GM23338 (cell line): ENCODE data around the gene DNAJC6. TPM values are rescaled to one million over a fixed set of nuclear protein-coding genes. Genes with fewer than 3 reads are reported as not detected.

Source experiments
- ATAC-seq: fragments of 200-7000 bp; cut with Tn5 transposase; 3 replicates; pipeline ENCODE4 v1.9.1; 2020
- DNase-seq: peaks from one replicate; pipeline ENCODE4 v3.0.0-alpha.2; 2015; ENCODE audit warnings: low spot score
- H2AFZ ChIP-seq: fragments of 200-600 bp; sonication (generic); 2 replicates; pipeline ENCODE4 v1.8.0; 2016; ENCODE audit warnings: antibody characterized with exemption, mild to moderate bottlenecking, moderate library complexity
- H3F3A ChIP-seq: fragments of 200-600 bp; sonication (generic); replicated peaks from 2 replicates; pipeline ENCODE4 v1.8.0; 2017; ENCODE audit warnings: antibody characterized with exemption, mixed run types, low read depth
- H3K27ac ChIP-seq: fragments of 200-600 bp; sonication (generic); 2 replicates; pipeline ENCODE4 v1.6.1; 2016; ENCODE audit warnings: low read depth
- H3K27me3 ChIP-seq: fragments of 200-600 bp; sonication (generic); 2 replicates; pipeline ENCODE4 v1.8.0; 2016; ENCODE audit warnings: mild to moderate bottlenecking, mixed run types, moderate library complexity; ENCODE audit not compliant: insufficient read depth
- H3K36me3 ChIP-seq: fragments of 200-600 bp; sonication (generic); 2 replicates; pipeline ENCODE4 v1.8.0; 2016; ENCODE audit warnings: mild to moderate bottlenecking; ENCODE audit not compliant: insufficient read depth
- H3K4me1 ChIP-seq: fragments of 200-600 bp; sonication (generic); 2 replicates; pipeline ENCODE4 v1.8.0; 2016; ENCODE audit warnings: mild to moderate bottlenecking, moderate library complexity; ENCODE audit not compliant: insufficient read depth
- H3K4me2 ChIP-seq: fragments of 200-600 bp; sonication (generic); 2 replicates; pipeline ENCODE4 v1.7.1; 2017; ENCODE audit warnings: mixed run types
- H3K4me3 ChIP-seq: fragments of 200-600 bp; sonication (generic); 2 replicates; pipeline ENCODE4 v1.6.1; 2016; ENCODE audit warnings: mixed run types
- H3K79me2 ChIP-seq: fragments of 200-600 bp; sonication (generic); replicated peaks from 2 replicates; pipeline ENCODE4 v1.8.0; 2017; ENCODE audit warnings: mild to moderate bottlenecking; ENCODE audit not compliant: insufficient read depth
- H3K9me2 ChIP-seq: fragments of 200-600 bp; sonication (generic); 2 replicates; pipeline ENCODE4 v1.8.0; 2017; ENCODE audit not compliant: insufficient read depth
- H4K20me1 ChIP-seq: fragments of 200-600 bp; sonication (generic); replicated peaks from 2 replicates; pipeline ENCODE4 v1.8.0; 2017; ENCODE audit warnings: mild to moderate bottlenecking; ENCODE audit not compliant: insufficient read depth
- H3K27ac Mint-ChIP-seq: 2 replicates; pipeline ENCODE4 v1.8.0; 2020; ENCODE audit warnings: inconsistent platforms, mild to moderate bottlenecking, moderate library complexity, mixed read lengths
- H3K27me3 Mint-ChIP-seq: 3 replicates; pipeline ENCODE4 v1.8.0; 2022; ENCODE audit warnings: low read depth, mild to moderate bottlenecking, moderate library complexity, mixed read lengths, inconsistent platforms; ENCODE audit not compliant: insufficient read depth, poor library complexity
- H3K36me3 Mint-ChIP-seq: 3 replicates; pipeline ENCODE4 v1.8.0; 2021; ENCODE audit warnings: low read depth, mild to moderate bottlenecking, inconsistent platforms, moderate library complexity, mixed read lengths
- H3K4me1 Mint-ChIP-seq: 3 replicates; pipeline ENCODE4 v1.8.0; 2020; ENCODE audit warnings: mild to moderate bottlenecking, inconsistent platforms, mixed read lengths
- H3K4me3 Mint-ChIP-seq: 3 replicates; pipeline ENCODE4 v1.8.0; 2021; ENCODE audit warnings: moderate library complexity, mild to moderate bottlenecking, inconsistent platforms, mixed read lengths
- H3K9me3 Mint-ChIP-seq: 3 replicates; pipeline ENCODE4 v1.8.0; 2020; ENCODE audit warnings: moderate library complexity, mild to moderate bottlenecking, inconsistent platforms, mixed read lengths
- CREB1 ChIP-seq: fragments of 250-450 bp; sonication (Bioruptor Pico); IDR thresholded peaks from 2 replicates; pipeline ENCODE4 v1.5.0; 2020; ENCODE audit warnings: low read depth, mild to moderate bottlenecking, moderate library complexity
- CTCF ChIP-seq, 2 experiments: fragments of 200-600 bp in 1 of 2; sonication (generic) in 1 of 2; conservative IDR thresholded peaks; 2 replicates each; pipeline versions ENCODE4 v1.5.1 to v1.6.1; 2016 to 2017; ENCODE audit warnings: antibody characterized with exemption in 2 of 2, low read depth in 2 of 2, mild to moderate bottlenecking in 2 of 2, moderate library complexity in 1 of 2
- EZH2 ChIP-seq: fragments of 200-600 bp; sonication (generic); IDR thresholded peaks from one replicate; pipeline ENCODE4 v1.8.0; 2017; ENCODE audit warnings: antibody characterized with exemption, mild to moderate bottlenecking, low read depth; ENCODE audit not compliant: unreplicated experiment
- EZH2phosphoT487 ChIP-seq: fragments of 200-600 bp; sonication (generic); IDR thresholded peaks from one replicate; pipeline ENCODE4 v1.8.1; 2018; ENCODE audit warnings: antibody characterized with exemption; ENCODE audit not compliant: unreplicated experiment
- JUNB ChIP-seq: IDR thresholded peaks from one replicate; pipeline ENCODE4 v1.6.1; 2016; ENCODE audit warnings: antibody characterized with exemption; ENCODE audit not compliant: unreplicated experiment
- NANOG ChIP-seq: IDR thresholded peaks from 2 replicates; pipeline ENCODE4 v1.6.1; 2016; ENCODE audit warnings: antibody characterized with exemption, borderline replicate concordance
- POLR2AphosphoS5 ChIP-seq: IDR thresholded peaks from 2 replicates; pipeline ENCODE4 v1.6.1; 2016; ENCODE audit warnings: antibody characterized with exemption, low read depth
- REST ChIP-seq: IDR thresholded peaks from one replicate; pipeline ENCODE4 v1.6.1; 2018; ENCODE audit warnings: antibody characterized with exemption; ENCODE audit not compliant: unreplicated experiment
- STAT1 ChIP-seq: IDR thresholded peaks from one replicate; pipeline ENCODE4 v1.6.1; 2016; ENCODE audit warnings: antibody characterized with exemption; ENCODE audit not compliant: unreplicated experiment
- ZNF114 ChIP-seq: fragments of 250-450 bp; sonication (Bioruptor Pico); IDR thresholded peaks from 2 replicates; pipeline ENCODE4 v1.5.0; 2020; ENCODE audit warnings: mild to moderate bottlenecking, moderate library complexity
- ZNF331 ChIP-seq: fragments of 250-450 bp; sonication (Bioruptor Pico); IDR thresholded peaks from 2 replicates; pipeline ENCODE4 v1.5.0; 2020; ENCODE audit warnings: low read depth, mild to moderate bottlenecking, moderate library complexity
- polyA plus RNA-seq: library from polyadenylated mRNA; unstranded; fragments of >200 nt; fragmentation: Nextera tagmentation; extraction: Ambion mirVana; gene quantifications from 2 replicates; pipeline ENCODE4 v1.2.1, GENCODE V29; 2016
- total RNA-seq: library from RNA; depleted of rRNA; stranded (reverse); fragments of >200 nt; shearing (Covaris generic); gene quantifications from 2 replicates; pipeline ENCODE4 v1.2.3, GENCODE V29; 2014
- TF ChIP-seq, protein P1 (sequence below): IDR thresholded peaks from 2 replicates; pipeline ENCODE4 v1.6.1; 2016; ENCODE audit warnings: antibody characterized with exemption

Gene DNAJC6
- total and polyA plus RNA-seq, 2 experiments from 2014 or later, result 2.4 to 7.4 TPM

DNA sequence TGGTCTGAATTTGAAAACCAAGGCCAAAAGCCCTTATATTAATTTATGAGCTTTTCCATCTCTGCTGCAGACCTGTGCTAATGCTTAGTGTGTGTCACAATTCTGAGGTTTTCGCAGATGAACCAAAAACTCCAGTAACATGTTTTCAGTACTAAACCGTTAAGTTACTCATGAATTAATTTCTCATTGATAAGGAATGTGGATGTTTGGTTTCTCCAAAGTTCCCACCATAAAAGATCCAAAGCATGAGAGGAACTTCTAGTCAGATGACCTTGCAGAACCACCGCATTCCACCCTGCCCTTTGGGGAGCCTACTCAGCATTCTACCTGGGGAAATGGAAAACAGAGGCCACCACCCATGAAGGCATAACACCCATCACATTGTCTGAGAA, 103.6 kb downstream of the DNAJC6 start (continued):
- no peak for TF ChIP-seq EZH2phosphoT487
- no peak for TF ChIP-seq EZH2
- TF ChIP-seq NANOG, result no peak
- TF ChIP-seq REST, result no peak
- no peak for TF ChIP-seq ZNF331
- TF ChIP-seq CTCF (conservative IDR thresholded peaks at IDR 0.05; ENCODE audit: low read depth in 2 of 2), result no peak
- TF ChIP-seq, protein P1, sequence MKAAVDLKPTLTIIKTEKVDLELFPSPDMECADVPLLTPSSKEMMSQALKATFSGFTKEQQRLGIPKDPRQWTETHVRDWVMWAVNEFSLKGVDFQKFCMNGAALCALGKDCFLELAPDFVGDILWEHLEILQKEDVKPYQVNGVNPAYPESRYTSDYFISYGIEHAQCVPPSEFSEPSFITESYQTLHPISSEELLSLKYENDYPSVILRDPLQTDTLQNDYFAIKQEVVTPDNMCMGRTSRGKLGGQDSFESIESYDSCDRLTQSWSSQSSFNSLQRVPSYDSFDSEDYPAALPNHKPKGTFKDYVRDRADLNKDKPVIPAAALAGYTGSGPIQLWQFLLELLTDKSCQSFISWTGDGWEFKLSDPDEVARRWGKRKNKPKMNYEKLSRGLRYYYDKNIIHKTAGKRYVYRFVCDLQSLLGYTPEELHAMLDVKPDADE, result no peak
- TF ChIP-seq JUNB, result no peak
- TF ChIP-seq CREB1 (CRISPR knock-in tag), result no peak

GRCh38 chr1:65414538-65414937, 105.2 kb downstream of the DNAJC6 start:
- Histone ChIP-seq H3K27me3 (no peaks in the 10 kb centered on the region), H3K27ac (no peak overlapping the region), H2AFZ (no peak overlapping the region), H3K9me2 (no peaks in the 10 kb centered on the region), H3K4me3 (no peak overlapping the region), H3K36me3 (no peaks in the 10 kb centered on the region), H3K4me2 (no peak overlapping the region), H3K4me1 (peaks cover 30% of the 10 kb centered on the region), H3F3A (peaks cover 11% of the 10 kb centered on the region; the same call in 1 of the 2 replicates), H3K79me2 (no peaks in the 10 kb centered on the region), H4K20me1 (no peaks in the 10 kb centered on the region)
- no peaks in the 10 kb centered on the region for H3K36me3 Mint-ChIP-seq
- no peak for DNase-seq
- no peaks in the 10 kb centered on the region for H3K27me3 Mint-ChIP-seq
- peaks cover 3% of the 10 kb centered on the region; the same call in 1 of the 3 replicates for H3K9me3 Mint-ChIP-seq
- ATAC-seq, result no peak
- H3K4me3 Mint-ChIP-seq, result no peak overlapping the region
- no peak overlapping the region for H3K27ac Mint-ChIP-seq
- H3K4me1 Mint-ChIP-seq, result peaks cover 31% of the 10 kb centered on the region
- TF ChIP-seq ZNF331 (no peak), POLR2AphosphoS5 (no peak), CTCF (conservative IDR thresholded peaks at IDR 0.05; ENCODE audit: low read depth in 2 of 2) (no peak), STAT1 (no peak), NANOG (no peak), REST (no peak), JUNB (no peak), EZH2 (no peak), EZH2phosphoT487 (no peak), ZNF114 (no peak), CREB1 (CRISPR knock-in tag) (no peak)
- TF ChIP-seq, protein P1, result no peak
